Body of pancreas (tissue), 4 donors: Measurements from ENCODE around the gene SERPINB11. TPM values are rescaled to one million over a fixed set of nuclear protein-coding genes. Genes with fewer than 3 reads are reported as not detected.

Source experiments
- ATAC-seq: fragments of 150-250 bp; one replicate; pipeline ENCODE4 v1.9.1; 2016
- DNase-seq, 4 donors: peaks; one replicate each; pipeline ENCODE4 v3.0.0-alpha.2; 2019
- H3K27ac ChIP-seq, 4 donors: fragments of 200-600 bp; sonication (generic); 1 replicate in 3 of 4; 2 replicates in 1 of 4; pipeline versions ENCODE4 v1.5.1 to v1.6.1; 2016 to 2019; ENCODE audit warnings: mild to moderate bottlenecking in 1 of 4, mixed read lengths in 1 of 4, moderate library complexity in 1 of 4
- H3K27me3 ChIP-seq, 2 donors: fragments of 200-600 bp; sonication (generic); one replicate each; pipeline ENCODE4 v1.6.0; 2016; ENCODE audit warnings: mild to moderate bottlenecking in 1 of 2
- H3K36me3 ChIP-seq, 2 donors: fragments of 200-600 bp; sonication (generic); replicated peaks in 1 of 2; 2 replicates each; pipeline ENCODE4 v1.5.1; 2016; ENCODE audit warnings: low read depth in 2 of 2; ENCODE audit not compliant: insufficient read depth in 1 of 2
- H3K4me1 ChIP-seq: fragments of 200-600 bp; sonication (generic); one replicate; pipeline ENCODE4 v1.6.0; 2016
- H3K4me3 ChIP-seq, 2 donors: fragments of 200-600 bp; sonication (generic); 1 replicate in 1 of 2; 2 replicates in 1 of 2; pipeline ENCODE4 v1.5.1; 2016 to 2019
- H3K9me3 ChIP-seq, 3 donors: fragments of 200-600 bp; sonication (generic); 1 replicate in 2 of 3; 2 replicates in 1 of 3; pipeline ENCODE4 v1.5.1; 2016
- CTCF ChIP-seq, 7 experiments: fragments of 450-650 bp in 4 of 7; fragments of 200-600 bp in 3 of 7; sonication (generic) in 3 of 7; IDR thresholded peaks; one replicate each; pipeline ENCODE4 v1.5.1; 2016 to 2019; ENCODE audit warnings: antibody characterized with exemption in 7 of 7
- POLR2A ChIP-seq, 3 donors: fragments of 450-650 bp; IDR thresholded peaks; one replicate each; pipeline ENCODE4 v1.6.1; 2016; ENCODE audit warnings: antibody characterized with exemption in 3 of 3, mild to moderate bottlenecking in 2 of 3
- WGBS, 2 donors: methylation state at CpG; one replicate each; pipeline ENCODE4 v1.1.5; 2017; 5-methylcytosine and 5-hydroxymethylcytosine counted together
- intact Hi-C: fragments of 100-400 bp; cut with DNase I; formaldehyde crosslinking; loops from one replicate; pipeline ENCODE4 v1.15.1; 2023
- total RNA-seq, 2 donors: library from RNA; depleted of rRNA; stranded (reverse); fragments of >200 nt; gene quantifications; one replicate each; pipeline ENCODE4 v1.1.0, GENCODE V29; 2016

Gene SERPINB11
- total RNA-seq, 2 donors from 2014 or later, result not detected

DNA sequence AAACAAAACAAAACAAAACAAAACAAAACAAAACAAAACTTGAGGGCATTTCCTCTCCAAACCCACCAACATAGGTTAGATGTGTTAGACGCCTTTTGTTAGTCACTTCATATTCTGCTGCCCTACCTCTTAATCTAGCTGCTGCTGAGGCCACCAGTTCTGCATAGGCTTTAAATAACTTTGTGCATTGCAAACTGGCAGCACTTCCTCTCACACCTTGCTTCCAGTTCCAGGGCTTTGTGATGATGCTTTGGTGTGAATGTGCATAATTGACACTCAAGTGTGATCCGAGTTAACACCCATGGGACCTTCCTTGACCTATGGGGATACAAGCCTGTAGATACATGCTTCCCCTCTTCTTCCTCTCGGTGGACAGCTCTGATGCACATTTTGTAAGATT lies 2.3 kb upstream of the SERPINB11 start:
- no peaks in the 10 kb centered on the region for H3K9me3 ChIP-seq
- H3K27ac ChIP-seq, result no peak overlapping the region
- no peak for ATAC-seq
- no peak overlapping the region for H3K4me3 ChIP-seq
- WGBS, 2 donors, result 55 to 71% methylated on average over 3 of the region's 3 CpGs
- TF ChIP-seq POLR2A (IDR thresholded peaks at IDR 0.05), result no peak
- no peak for TF ChIP-seq CTCF (IDR thresholded peaks at IDR 0.05)
- DNase-seq, result no peak
- no peaks in the 10 kb centered on the region for H3K36me3 ChIP-seq
- no peaks in the 10 kb centered on the region for H3K4me1 ChIP-seq
- H3K27me3 ChIP-seq, result no peaks in the 10 kb centered on the region
- intact Hi-C loops, result no loop called here

DNA sequence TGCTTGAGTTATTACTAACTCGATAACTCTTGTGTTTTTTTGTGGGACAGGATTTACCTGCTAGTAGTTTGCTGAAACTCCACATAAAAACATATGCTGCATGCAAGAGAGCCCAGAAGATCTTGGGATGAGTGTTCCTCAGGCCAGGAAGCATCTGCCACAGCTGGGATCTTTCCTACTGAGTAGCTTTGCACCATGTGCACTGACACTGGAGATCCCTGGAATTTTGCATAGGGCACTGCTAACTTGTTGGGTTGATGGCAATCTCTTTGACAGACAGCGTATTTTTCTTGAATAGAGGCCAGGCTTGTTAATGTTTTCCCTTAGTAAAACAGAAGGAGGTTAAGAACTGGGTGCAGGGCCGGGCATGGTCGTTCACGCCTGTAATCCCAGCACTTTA lies 808 bp upstream of the SERPINB11 start:
- DNase-seq, result no peak
- H3K4me1 ChIP-seq, result no peaks in the 10 kb centered on the region
- TF ChIP-seq CTCF (IDR thresholded peaks at IDR 0.05) (no peak), POLR2A (IDR thresholded peaks at IDR 0.05) (no peak)
- WGBS, 2 donors, result 29 to 36% methylated on average over 5 of the region's 5 CpGs
- ATAC-seq, result no peak
- H3K4me3 ChIP-seq, result no peak overlapping the region
- H3K9me3 ChIP-seq, result no peaks in the 10 kb centered on the region
- H3K27me3 ChIP-seq, result no peaks in the 10 kb centered on the region
- no peak overlapping the region for H3K27ac ChIP-seq
- intact Hi-C loops, result no loop called here
- no peaks in the 10 kb centered on the region for H3K36me3 ChIP-seq

GRCh38 chr18:63705401-63705800 lies 2.6 kb downstream of the SERPINB11 start:
- no peaks in the 10 kb centered on the region for H3K36me3 ChIP-seq
- DNase-seq, result no peak
- no peaks in the 10 kb centered on the region for H3K4me1 ChIP-seq
- no peaks in the 10 kb centered on the region for H3K27me3 ChIP-seq
- H3K27ac ChIP-seq, result no peak overlapping the region
- WGBS, 2 donors, result 72 to 74% methylated on average over 2 of the region's 2 CpGs
- no peak overlapping the region for H3K4me3 ChIP-seq
- no peaks in the 10 kb centered on the region for H3K9me3 ChIP-seq
- no peak for ATAC-seq
- TF ChIP-seq POLR2A (IDR thresholded peaks at IDR 0.05) (no peak), CTCF (IDR thresholded peaks at IDR 0.05) (no peak)
- intact Hi-C loops, result no loop called here

DNA sequence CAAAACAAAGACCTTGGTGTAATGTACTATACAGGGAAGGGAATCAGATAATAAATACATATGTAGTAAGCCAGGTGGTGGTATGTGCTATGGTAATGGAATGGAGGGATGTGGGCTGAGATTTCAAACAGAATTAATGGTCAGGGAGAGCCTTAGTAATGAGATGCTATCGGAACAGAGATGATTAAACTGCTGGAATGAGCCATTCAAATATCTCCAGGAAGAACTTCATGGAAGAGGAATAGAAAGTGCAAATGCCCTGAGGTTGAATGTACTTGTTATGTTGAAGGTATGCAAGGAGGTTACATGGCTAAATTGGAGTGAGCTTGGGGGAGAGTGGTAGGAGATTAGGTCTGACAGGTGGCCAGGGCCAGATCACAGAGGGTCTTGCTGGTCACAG lies 5.1 kb downstream of the SERPINB11 start:
- no peaks in the 10 kb centered on the region for H3K4me1 ChIP-seq
- DNase-seq, result no peak
- 40 to 56% methylated on average over 1 of the region's 1 CpG for WGBS, 2 donors
- no peak overlapping the region for H3K27ac ChIP-seq
- no peaks in the 10 kb centered on the region for H3K36me3 ChIP-seq
- no peak overlapping the region for H3K4me3 ChIP-seq
- TF ChIP-seq CTCF (IDR thresholded peaks at IDR 0.05), result no peak
- TF ChIP-seq POLR2A (IDR thresholded peaks at IDR 0.05), result no peak
- H3K27me3 ChIP-seq, result no peaks in the 10 kb centered on the region
- no peaks in the 10 kb centered on the region for H3K9me3 ChIP-seq
- intact Hi-C loops, result no loop called here
- ATAC-seq, result no peak

DNA sequence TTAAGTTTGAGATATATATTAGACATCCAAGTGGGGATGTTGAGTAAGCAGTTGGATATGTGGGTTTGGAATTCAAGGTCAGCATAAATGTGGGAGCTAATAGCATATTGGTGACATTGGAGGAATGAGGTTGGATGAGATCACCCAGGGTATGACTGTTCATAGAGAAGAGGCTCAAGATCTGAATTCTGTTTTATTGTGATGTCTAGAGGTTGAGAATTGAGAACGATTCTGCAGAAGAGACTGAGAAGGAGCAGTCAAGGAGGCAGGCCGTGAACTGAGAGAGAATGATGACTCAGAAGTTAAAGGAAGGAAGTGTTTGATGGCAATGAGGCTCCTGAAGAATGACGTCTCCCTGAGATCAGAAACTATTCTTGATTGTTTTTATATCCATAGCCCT lies 5.9 kb downstream of the SERPINB11 start:
- WGBS, 2 donors, result 45 to 53% methylated on average over 3 of the region's 3 CpGs

More for the DNA sequence above, 5.9 kb downstream of the SERPINB11 start:
- H3K27ac ChIP-seq, result no peak overlapping the region
- no peak for TF ChIP-seq CTCF (IDR thresholded peaks at IDR 0.05)
- no peak for TF ChIP-seq POLR2A (IDR thresholded peaks at IDR 0.05)
- H3K27me3 ChIP-seq, result no peaks in the 10 kb centered on the region
- intact Hi-C loops, result no loop called here
- ATAC-seq (no peak), DNase-seq (no peak)
- no peak overlapping the region for H3K4me3 ChIP-seq
- H3K4me1 ChIP-seq, result no peaks in the 10 kb centered on the region
- H3K36me3 ChIP-seq, result no peaks in the 10 kb centered on the region
- no peaks in the 10 kb centered on the region for H3K9me3 ChIP-seq
